Measurements from ENCODE around the gene ZNF621.

- TF ChIP-seq EP300 (IDR thresholded peaks at IDR 0.05), result no peak
- no peak for TF ChIP-seq CTCF (IDR thresholded peaks at IDR 0.05)
- no peak for TF ChIP-seq POLR2A (IDR thresholded peaks at IDR 0.05)
- no peak for TF ChIP-seq POLR2AphosphoS5 (IDR thresholded peaks at IDR 0.05)
These were observed 565 bp upstream of the ZNF621 start for GRCh38 chr3:40524222-40524567.
